PFSK-1 (cell line): ENCODE results near the gene UPF1.

Experiments
- FOXP2 ChIP-seq: optimal IDR thresholded peaks from 2 replicates; pipeline ENCODE3; 2011; ENCODE audit warnings: borderline replicate concordance, control low read depth, inconsistent platforms; ENCODE audit not compliant: insufficient read depth; ENCODE audit errors: extremely low read length, extremely low read depth
- POLR2AphosphoS5 ChIP-seq: IDR thresholded peaks from 2 replicates; pipeline ENCODE4 v1.6.1; 2012; ENCODE audit warnings: low read depth, mild to moderate bottlenecking, control low read depth, low read length, moderate library complexity
- SIN3A ChIP-seq: IDR thresholded peaks from 2 replicates; pipeline ENCODE4 v1.6.1; 2012; ENCODE audit warnings: mild to moderate bottlenecking, low read length, moderate library complexity, borderline replicate concordance; ENCODE audit not compliant: insufficient read depth
- TAF1 ChIP-seq: IDR thresholded peaks from 2 replicates; pipeline ENCODE4 v1.6.1; 2012; ENCODE audit warnings: low read length, control low read depth, borderline replicate concordance; ENCODE audit not compliant: insufficient read depth
- TF ChIP-seq, protein P1 (sequence below), 2 experiments: IDR thresholded peaks; 2 replicates each; pipeline versions ENCODE4 v1.6.1 to v1.8.0; 2011 to 2012; ENCODE audit warnings: low read depth in 2 of 2, low read length in 2 of 2, control low read depth in 1 of 2, inconsistent platforms in 1 of 2, mild to moderate bottlenecking in 1 of 2, moderate library complexity in 1 of 2; ENCODE audit not compliant: insufficient read depth in 1 of 2

Gene UPF1

GRCh38 chr19:18800636-18801035 lies 31.1 kb upstream of the UPF1 start:
- TF ChIP-seq SIN3A (no peak), FOXP2 (no peak), POLR2AphosphoS5 (no peak), TAF1 (no peak)
- TF ChIP-seq, protein P1, sequence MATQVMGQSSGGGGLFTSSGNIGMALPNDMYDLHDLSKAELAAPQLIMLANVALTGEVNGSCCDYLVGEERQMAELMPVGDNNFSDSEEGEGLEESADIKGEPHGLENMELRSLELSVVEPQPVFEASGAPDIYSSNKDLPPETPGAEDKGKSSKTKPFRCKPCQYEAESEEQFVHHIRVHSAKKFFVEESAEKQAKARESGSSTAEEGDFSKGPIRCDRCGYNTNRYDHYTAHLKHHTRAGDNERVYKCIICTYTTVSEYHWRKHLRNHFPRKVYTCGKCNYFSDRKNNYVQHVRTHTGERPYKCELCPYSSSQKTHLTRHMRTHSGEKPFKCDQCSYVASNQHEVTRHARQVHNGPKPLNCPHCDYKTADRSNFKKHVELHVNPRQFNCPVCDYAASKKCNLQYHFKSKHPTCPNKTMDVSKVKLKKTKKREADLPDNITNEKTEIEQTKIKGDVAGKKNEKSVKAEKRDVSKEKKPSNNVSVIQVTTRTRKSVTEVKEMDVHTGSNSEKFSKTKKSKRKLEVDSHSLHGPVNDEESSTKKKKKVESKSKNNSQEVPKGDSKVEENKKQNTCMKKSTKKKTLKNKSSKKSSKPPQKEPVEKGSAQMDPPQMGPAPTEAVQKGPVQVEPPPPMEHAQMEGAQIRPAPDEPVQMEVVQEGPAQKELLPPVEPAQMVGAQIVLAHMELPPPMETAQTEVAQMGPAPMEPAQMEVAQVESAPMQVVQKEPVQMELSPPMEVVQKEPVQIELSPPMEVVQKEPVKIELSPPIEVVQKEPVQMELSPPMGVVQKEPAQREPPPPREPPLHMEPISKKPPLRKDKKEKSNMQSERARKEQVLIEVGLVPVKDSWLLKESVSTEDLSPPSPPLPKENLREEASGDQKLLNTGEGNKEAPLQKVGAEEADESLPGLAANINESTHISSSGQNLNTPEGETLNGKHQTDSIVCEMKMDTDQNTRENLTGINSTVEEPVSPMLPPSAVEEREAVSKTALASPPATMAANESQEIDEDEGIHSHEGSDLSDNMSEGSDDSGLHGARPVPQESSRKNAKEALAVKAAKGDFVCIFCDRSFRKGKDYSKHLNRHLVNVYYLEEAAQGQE (IDR thresholded peaks at IDR 0.05; ENCODE audit: insufficient read depth in 1 of 2, low read depth in 2 of 2, low read length in 2 of 2): no peak

- TF ChIP-seq POLR2AphosphoS5 (no peak), TAF1 (no peak), SIN3A (no peak)
Observed at GRCh38 chr19:18802354-18802753, 29.4 kb upstream of the UPF1 start.

DNA sequence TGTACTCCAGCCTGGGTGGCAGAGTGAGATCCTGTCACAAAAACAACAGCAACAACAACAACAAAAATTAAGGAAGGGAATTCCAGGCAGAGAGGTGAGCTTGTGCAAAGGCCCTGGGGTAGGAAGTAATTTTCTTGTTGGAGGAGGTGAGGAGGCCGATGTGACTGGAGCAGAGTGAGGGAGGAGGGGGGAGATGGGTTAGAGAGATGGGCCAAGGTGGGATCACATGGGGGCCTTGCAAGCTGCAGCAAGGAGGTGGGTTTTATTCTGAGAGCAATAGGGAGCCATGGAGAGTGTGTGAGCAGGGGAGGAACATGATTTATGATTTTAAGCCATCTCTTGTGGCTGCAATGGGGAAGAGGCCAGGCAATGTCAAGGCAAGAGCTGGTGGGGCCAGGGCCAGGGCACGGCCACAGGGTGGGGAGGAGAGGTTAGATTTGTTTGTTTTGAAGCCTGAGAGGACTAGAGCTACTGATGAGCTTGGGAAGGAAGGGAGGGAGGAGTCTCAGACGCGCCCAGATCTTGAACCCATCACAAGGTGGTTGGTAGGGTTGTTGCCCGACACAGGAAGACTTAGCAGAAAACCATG lies 28.1 kb upstream of the UPF1 start:
- TF ChIP-seq POLR2AphosphoS5 (no peak), TAF1 (no peak), FOXP2 (no peak), SIN3A (no peak)
- TF ChIP-seq, protein P1 (IDR thresholded peaks at IDR 0.05; ENCODE audit: insufficient read depth in 1 of 2, low read depth in 2 of 2, low read length in 2 of 2): no peak

- TF ChIP-seq TAF1 (no peak), POLR2AphosphoS5 (no peak), FOXP2 (no peak), SIN3A (no peak)
- TF ChIP-seq, protein P1 (IDR thresholded peaks at IDR 0.05; ENCODE audit: insufficient read depth in 1 of 2, low read depth in 2 of 2, low read length in 2 of 2): no peak
Observed at GRCh38 chr19:18804139-18804601, 27.6 kb upstream of the UPF1 start.

- TF ChIP-seq, protein P1 (IDR thresholded peaks at IDR 0.05; ENCODE audit: insufficient read depth in 1 of 2, low read depth in 2 of 2, low read length in 2 of 2): no peak
- TF ChIP-seq TAF1: no peak
- TF ChIP-seq POLR2AphosphoS5: no peak
- TF ChIP-seq FOXP2: no peak
- no peak for TF ChIP-seq SIN3A
Observed at GRCh38 chr19:18804643-18805042, 27.1 kb upstream of the UPF1 start.
